ENCODE data around the gene GPRC5A. TPM values are rescaled to one million over a fixed set of nuclear protein-coding genes. Genes with fewer than 3 reads are reported as not detected.

The GPRC5A gene
- total and polyA plus RNA-seq, 2 experiments from 2014 or later, result 0.16 to 0.38 TPM

DNA sequence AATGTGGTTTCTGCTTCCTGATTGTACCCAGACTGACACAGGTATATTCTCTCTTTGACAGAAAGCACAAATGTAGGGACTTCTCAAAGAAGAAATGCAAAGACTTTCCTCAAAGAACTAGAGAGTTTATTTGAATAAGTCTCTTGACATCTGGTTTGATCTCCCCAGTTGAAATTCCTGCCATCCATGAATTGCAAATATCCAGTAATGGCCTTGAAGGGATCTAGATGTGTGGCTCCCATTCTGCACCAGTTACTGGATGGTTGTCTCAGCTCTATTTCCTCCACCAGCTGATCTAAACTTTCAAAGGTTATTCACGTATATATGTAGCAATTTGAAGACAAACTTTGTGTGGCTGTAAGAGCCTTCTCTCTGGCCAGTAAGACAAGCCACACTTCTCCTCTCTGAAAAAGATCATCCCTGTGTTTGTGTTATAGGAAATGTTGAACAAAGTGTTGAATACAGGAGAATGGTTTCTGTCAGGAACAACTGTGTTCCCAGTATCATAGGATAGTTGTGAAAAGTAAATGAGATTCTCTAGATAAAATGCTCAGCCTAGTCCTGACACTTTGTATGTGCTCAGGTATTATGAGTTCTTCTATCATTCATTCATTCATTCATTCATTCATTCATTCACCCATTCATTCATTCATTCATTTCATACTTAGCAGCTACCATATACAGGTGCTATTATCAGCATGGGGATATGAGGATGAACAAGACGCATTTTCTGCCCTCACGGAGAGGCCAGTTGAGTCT is 22.7 kb upstream of the GPRC5A start:
- Histone ChIP-seq H4K20me1 (replicated peaks; ENCODE audit: insufficient read depth) (no peaks in the 10 kb centered on the region), H3F3A (replicated peaks; ENCODE audit: low read depth) (no peaks in the 10 kb centered on the region; the same call in 1 of the 2 replicates), H3K9me2 (ENCODE audit: insufficient read depth) (no peaks in the 10 kb centered on the region), H3K27me3 (ENCODE audit: insufficient read depth) (no peaks in the 10 kb centered on the region), H3K79me2 (replicated peaks; ENCODE audit: insufficient read depth) (no peaks in the 10 kb centered on the region), H3K27ac (ENCODE audit: low read depth) (no peak overlapping the region), H3K36me3 (ENCODE audit: insufficient read depth) (no peaks in the 10 kb centered on the region), H3K4me2 (no peak overlapping the region), H3K4me1 (ENCODE audit: insufficient read depth) (peaks cover 16% of the 10 kb centered on the region), H3K4me3 (no peak overlapping the region), H2AFZ (no peak overlapping the region)
- peaks cover 9% of the 10 kb centered on the region for H3K27me3 Mint-ChIP-seq (ENCODE audit: insufficient read depth, low read depth, poor library complexity)
- peaks cover 31% of the 10 kb centered on the region for H3K4me1 Mint-ChIP-seq
- TF ChIP-seq, protein P1, sequence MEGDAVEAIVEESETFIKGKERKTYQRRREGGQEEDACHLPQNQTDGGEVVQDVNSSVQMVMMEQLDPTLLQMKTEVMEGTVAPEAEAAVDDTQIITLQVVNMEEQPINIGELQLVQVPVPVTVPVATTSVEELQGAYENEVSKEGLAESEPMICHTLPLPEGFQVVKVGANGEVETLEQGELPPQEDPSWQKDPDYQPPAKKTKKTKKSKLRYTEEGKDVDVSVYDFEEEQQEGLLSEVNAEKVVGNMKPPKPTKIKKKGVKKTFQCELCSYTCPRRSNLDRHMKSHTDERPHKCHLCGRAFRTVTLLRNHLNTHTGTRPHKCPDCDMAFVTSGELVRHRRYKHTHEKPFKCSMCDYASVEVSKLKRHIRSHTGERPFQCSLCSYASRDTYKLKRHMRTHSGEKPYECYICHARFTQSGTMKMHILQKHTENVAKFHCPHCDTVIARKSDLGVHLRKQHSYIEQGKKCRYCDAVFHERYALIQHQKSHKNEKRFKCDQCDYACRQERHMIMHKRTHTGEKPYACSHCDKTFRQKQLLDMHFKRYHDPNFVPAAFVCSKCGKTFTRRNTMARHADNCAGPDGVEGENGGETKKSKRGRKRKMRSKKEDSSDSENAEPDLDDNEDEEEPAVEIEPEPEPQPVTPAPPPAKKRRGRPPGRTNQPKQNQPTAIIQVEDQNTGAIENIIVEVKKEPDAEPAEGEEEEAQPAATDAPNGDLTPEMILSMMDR (conservative IDR thresholded peaks at IDR 0.05; ENCODE audit: low read depth in 2 of 2), result no peak
- TF ChIP-seq NANOG (IDR thresholded peaks at IDR 0.05; ENCODE audit: borderline replicate concordance) (no peak), POLR2AphosphoS5 (IDR thresholded peaks at IDR 0.05; ENCODE audit: low read depth) (no peak), JUNB (IDR thresholded peaks at IDR 0.05; ENCODE audit: unreplicated experiment) (no peak), ZNF331 (CRISPR knock-in tag; IDR thresholded peaks at IDR 0.05; ENCODE audit: low read depth) (no peak), STAT1 (IDR thresholded peaks at IDR 0.05; ENCODE audit: unreplicated experiment) (no peak), CREB1 (CRISPR knock-in tag; IDR thresholded peaks at IDR 0.05; ENCODE audit: low read depth) (no peak), ZNF114 (CRISPR knock-in tag; IDR thresholded peaks at IDR 0.05) (no peak), EZH2 (IDR thresholded peaks at IDR 0.05; ENCODE audit: low read depth, unreplicated experiment) (no peak)
- TF ChIP-seq, protein P2, sequence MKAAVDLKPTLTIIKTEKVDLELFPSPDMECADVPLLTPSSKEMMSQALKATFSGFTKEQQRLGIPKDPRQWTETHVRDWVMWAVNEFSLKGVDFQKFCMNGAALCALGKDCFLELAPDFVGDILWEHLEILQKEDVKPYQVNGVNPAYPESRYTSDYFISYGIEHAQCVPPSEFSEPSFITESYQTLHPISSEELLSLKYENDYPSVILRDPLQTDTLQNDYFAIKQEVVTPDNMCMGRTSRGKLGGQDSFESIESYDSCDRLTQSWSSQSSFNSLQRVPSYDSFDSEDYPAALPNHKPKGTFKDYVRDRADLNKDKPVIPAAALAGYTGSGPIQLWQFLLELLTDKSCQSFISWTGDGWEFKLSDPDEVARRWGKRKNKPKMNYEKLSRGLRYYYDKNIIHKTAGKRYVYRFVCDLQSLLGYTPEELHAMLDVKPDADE (IDR thresholded peaks at IDR 0.05), result no peak
- TF ChIP-seq, protein P3, sequence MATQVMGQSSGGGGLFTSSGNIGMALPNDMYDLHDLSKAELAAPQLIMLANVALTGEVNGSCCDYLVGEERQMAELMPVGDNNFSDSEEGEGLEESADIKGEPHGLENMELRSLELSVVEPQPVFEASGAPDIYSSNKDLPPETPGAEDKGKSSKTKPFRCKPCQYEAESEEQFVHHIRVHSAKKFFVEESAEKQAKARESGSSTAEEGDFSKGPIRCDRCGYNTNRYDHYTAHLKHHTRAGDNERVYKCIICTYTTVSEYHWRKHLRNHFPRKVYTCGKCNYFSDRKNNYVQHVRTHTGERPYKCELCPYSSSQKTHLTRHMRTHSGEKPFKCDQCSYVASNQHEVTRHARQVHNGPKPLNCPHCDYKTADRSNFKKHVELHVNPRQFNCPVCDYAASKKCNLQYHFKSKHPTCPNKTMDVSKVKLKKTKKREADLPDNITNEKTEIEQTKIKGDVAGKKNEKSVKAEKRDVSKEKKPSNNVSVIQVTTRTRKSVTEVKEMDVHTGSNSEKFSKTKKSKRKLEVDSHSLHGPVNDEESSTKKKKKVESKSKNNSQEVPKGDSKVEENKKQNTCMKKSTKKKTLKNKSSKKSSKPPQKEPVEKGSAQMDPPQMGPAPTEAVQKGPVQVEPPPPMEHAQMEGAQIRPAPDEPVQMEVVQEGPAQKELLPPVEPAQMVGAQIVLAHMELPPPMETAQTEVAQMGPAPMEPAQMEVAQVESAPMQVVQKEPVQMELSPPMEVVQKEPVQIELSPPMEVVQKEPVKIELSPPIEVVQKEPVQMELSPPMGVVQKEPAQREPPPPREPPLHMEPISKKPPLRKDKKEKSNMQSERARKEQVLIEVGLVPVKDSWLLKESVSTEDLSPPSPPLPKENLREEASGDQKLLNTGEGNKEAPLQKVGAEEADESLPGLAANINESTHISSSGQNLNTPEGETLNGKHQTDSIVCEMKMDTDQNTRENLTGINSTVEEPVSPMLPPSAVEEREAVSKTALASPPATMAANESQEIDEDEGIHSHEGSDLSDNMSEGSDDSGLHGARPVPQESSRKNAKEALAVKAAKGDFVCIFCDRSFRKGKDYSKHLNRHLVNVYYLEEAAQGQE (IDR thresholded peaks at IDR 0.05; ENCODE audit: unreplicated experiment), result no peak
- TF ChIP-seq, protein P4, sequence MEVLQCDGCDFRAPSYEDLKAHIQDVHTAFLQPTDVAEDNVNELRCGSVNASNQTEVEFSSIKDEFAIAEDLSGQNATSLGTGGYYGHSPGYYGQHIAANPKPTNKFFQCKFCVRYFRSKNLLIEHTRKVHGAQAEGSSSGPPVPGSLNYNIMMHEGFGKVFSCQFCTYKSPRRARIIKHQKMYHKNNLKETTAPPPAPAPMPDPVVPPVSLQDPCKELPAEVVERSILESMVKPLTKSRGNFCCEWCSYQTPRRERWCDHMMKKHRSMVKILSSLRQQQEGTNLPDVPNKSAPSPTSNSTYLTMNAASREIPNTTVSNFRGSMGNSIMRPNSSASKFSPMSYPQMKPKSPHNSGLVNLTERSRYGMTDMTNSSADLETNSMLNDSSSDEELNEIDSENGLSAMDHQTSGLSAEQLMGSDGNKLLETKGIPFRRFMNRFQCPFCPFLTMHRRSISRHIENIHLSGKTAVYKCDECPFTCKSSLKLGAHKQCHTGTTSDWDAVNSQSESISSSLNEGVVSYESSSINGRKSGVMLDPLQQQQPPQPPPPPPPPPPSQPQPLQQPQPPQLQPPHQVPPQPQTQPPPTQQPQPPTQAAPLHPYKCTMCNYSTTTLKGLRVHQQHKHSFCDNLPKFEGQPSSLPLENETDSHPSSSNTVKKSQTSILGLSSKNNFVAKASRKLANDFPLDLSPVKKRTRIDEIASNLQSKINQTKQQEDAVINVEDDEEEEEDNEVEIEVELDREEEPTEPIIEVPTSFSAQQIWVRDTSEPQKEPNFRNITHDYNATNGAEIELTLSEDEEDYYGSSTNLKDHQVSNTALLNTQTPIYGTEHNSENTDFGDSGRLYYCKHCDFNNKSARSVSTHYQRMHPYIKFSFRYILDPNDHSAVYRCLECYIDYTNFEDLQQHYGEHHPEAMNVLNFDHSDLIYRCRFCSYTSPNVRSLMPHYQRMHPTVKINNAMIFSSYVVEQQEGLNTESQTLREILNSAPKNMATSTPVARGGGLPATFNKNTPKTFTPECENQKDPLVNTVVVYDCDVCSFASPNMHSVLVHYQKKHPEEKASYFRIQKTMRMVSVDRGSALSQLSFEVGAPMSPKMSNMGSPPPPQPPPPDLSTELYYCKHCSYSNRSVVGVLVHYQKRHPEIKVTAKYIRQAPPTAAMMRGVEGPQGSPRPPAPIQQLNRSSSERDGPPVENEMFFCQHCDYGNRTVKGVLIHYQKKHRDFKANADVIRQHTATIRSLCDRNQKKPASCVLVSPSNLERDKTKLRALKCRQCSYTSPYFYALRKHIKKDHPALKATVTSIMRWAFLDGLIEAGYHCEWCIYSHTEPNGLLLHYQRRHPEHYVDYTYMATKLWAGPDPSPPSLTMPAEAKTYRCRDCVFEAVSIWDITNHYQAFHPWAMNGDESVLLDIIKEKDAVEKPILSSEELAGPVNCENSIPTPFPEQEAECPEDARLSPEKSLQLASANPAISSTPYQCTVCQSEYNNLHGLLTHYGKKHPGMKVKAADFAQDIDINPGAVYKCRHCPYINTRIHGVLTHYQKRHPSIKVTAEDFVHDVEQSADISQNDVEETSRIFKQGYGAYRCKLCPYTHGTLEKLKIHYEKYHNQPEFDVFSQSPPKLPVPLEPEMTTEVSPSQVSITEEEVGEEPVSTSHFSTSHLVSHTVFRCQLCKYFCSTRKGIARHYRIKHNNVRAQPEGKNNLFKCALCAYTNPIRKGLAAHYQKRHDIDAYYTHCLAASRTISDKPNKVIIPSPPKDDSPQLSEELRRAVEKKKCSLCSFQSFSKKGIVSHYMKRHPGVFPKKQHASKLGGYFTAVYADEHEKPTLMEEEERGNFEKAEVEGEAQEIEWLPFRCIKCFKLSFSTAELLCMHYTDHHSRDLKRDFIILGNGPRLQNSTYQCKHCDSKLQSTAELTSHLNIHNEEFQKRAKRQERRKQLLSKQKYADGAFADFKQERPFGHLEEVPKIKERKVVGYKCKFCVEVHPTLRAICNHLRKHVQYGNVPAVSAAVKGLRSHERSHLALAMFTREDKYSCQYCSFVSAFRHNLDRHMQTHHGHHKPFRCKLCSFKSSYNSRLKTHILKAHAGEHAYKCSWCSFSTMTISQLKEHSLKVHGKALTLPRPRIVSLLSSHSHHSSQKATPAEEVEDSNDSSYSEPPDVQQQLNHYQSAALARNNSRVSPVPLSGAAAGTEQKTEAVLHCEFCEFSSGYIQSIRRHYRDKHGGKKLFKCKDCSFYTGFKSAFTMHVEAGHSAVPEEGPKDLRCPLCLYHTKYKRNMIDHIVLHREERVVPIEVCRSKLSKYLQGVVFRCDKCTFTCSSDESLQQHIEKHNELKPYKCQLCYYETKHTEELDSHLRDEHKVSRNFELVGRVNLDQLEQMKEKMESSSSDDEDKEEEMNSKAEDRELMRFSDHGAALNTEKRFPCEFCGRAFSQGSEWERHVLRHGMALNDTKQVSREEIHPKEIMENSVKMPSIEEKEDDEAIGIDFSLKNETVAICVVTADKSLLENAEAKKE (CRISPR knock-in tag; IDR thresholded peaks at IDR 0.05), result no peak
- DNase-seq (ENCODE audit: low spot score), result no peak
- peaks cover 4% of the 10 kb centered on the region; the same call in 1 of the 3 replicates for H3K9me3 Mint-ChIP-seq
- ATAC-seq, result no peak
- no peak overlapping the region for H3K27ac Mint-ChIP-seq
- peaks cover 9% of the 10 kb centered on the region for H3K36me3 Mint-ChIP-seq (ENCODE audit: low read depth)
- H3K4me3 Mint-ChIP-seq, result no peak overlapping the region

All from GM23338 (cell line).